Left lung (tissue), 10 donors: ENCODE measurements around the gene IL1B. TPM values are rescaled to one million over a fixed set of nuclear protein-coding genes. Genes with fewer than 3 reads are reported as not detected.

ENCODE experiments used
- ATAC-seq: fragments of 200-7000 bp; cut with Tn5 transposase; one replicate; pipeline ENCODE4 v1.9.1; 2020; ENCODE audit warnings: moderate library complexity
- DNase-seq, 4 donors: peaks; one replicate each; pipeline ENCODE4 v3.0.0-alpha.2; 2013 to 2020
- H3K27ac ChIP-seq, 2 donors: fragments of 200-600 bp; sonication (generic) in 1 of 2; one replicate each; pipeline versions ENCODE4 v1.5.0 to v1.8.0; 2020 to 2021
- H3K27me3 ChIP-seq, 2 donors: fragments of 200-600 bp; sonication (generic) in 1 of 2; one replicate each; pipeline versions ENCODE4 v1.5.0 to v1.8.0; 2020 to 2021
- H3K36me3 ChIP-seq, 2 donors: fragments of 200-600 bp; sonication (generic) in 1 of 2; one replicate each; pipeline versions ENCODE4 v1.5.0 to v1.8.0; 2020 to 2021
- H3K4me1 ChIP-seq, 2 donors: fragments of 200-600 bp; one replicate each; pipeline ENCODE4 v1.8.0; 2021
- H3K4me3 ChIP-seq, 2 donors: fragments of 200-600 bp; sonication (generic) in 1 of 2; one replicate each; pipeline versions ENCODE4 v1.5.0 to v1.8.0; 2020 to 2021; ENCODE audit warnings: mild to moderate bottlenecking in 1 of 2
- H3K9me3 ChIP-seq, 2 donors: fragments of 200-600 bp; sonication (generic) in 1 of 2; one replicate each; pipeline versions ENCODE4 v1.5.0 to v1.8.0; 2020 to 2021
- CTCF ChIP-seq, 2 donors: fragments of 200-600 bp; sonication (generic) in 1 of 2; IDR thresholded peaks; one replicate each; pipeline versions ENCODE4 v1.5.0 to v1.8.0; 2021; ENCODE audit warnings: antibody characterized with exemption in 2 of 2
- intact Hi-C, 2 donors: fragments of 100-400 bp; cut with DNase I; formaldehyde crosslinking; loops; one replicate each; pipeline versions ENCODE4 v1.11.2 to v1.14.2; 2022
- polyA plus RNA-seq, 6 donors: library from polyadenylated mRNA; unstranded; fragments of 120-200 nt; gene quantifications; one replicate each; pipeline ENCODE4 v1.2.1, GENCODE V29; 2013; ENCODE audit not compliant: insufficient read length in 6 of 6
- total RNA-seq, 2 donors: library from RNA; stranded (reverse); fragmentation: NEBNext Ultra II Directional; extraction: Animal tissue kit (Norgen Biotek cat#: 25700); gene quantifications; one replicate each; pipeline ENCODE4 v1.2.1, GENCODE V29; 2021
- donor health status: DM: no; HTN: yes; CAD: no.
- donor health status: DM: no; HTN: no; CAD: no.

The IL1B gene
- total and polyA plus RNA-seq, 8 donors: 0.58 to 38.1 (median 2.2) TPM

GRCh38 chr2:112783187-112783714 is 53.3 kb downstream of the IL1B start:
- Histone ChIP-seq H3K4me3 (peak overlapping the region in 1 of 2 donors; percentile 13), H3K9me3 (no peaks in the 10 kb centered on the region), H3K4me1 (peaks cover 0 to 16% of the 10 kb centered on the region in 2 donors), H3K27ac (no peak overlapping the region), H3K27me3 (no peaks in the 10 kb centered on the region), H3K36me3 (no peaks in the 10 kb centered on the region)
- DNase-seq: no peak
- intact Hi-C loops: no loop called here
- TF ChIP-seq CTCF (IDR thresholded peaks at IDR 0.05): no peak
- ATAC-seq: no peak

- H3K4me3 ChIP-seq: no peak overlapping the region
- H3K4me1 ChIP-seq: peaks cover 0 to 7% of the 10 kb centered on the region in 2 donors
- DNase-seq (no peak), ATAC-seq (no peak)
- H3K27ac ChIP-seq: no peak overlapping the region
- H3K9me3 ChIP-seq: no peaks in the 10 kb centered on the region
- TF ChIP-seq CTCF (IDR thresholded peaks at IDR 0.05): no peak
- intact Hi-C loops: no loop called here
- no peaks in the 10 kb centered on the region for H3K36me3 ChIP-seq
- H3K27me3 ChIP-seq: no peaks in the 10 kb centered on the region
Observed at GRCh38 chr2:112782234-112782799, 54.3 kb downstream of the IL1B start.

Other genes with a start within 250 kb of the IL1B start
- 10 to 100 TPM; 40.5 to 68.2 TPM for gene SLC20A1, start 190.8 kb downstream of the IL1B start, total RNA-seq
- 10 to 100 TPM; 33.9 to 41.4 (median 36.1) TPM for gene SLC20A1, start 190.8 kb downstream of the IL1B start, polyA plus RNA-seq
- gene NT5DC4, start 115.8 kb downstream of the IL1B start, total RNA-seq: 1 to 10 TPM in 1 of 2 donors, under 1 TPM in 1; 0.60 to 1.1 TPM
- under 1 TPM in 2 of 6 donors, not detected in 4; 0.08 to 0.15 TPM for gene NT5DC4, start 115.8 kb downstream of the IL1B start, polyA plus RNA-seq
- 1 to 10 TPM; 1.9 to 5.2 TPM for gene CKAP2L, start 72.2 kb downstream of the IL1B start, total RNA-seq
- gene CKAP2L, start 72.2 kb downstream of the IL1B start, polyA plus RNA-seq: 10 to 100 TPM; 12.2 to 29.3 (median 16.5) TPM
- gene IL1A, start 52.3 kb downstream of the IL1B start, total RNA-seq: 1 to 10 TPM in 1 of 2 donors, under 1 TPM in 1; 0.50 to 2.0 TPM
- gene IL1A, start 52.3 kb downstream of the IL1B start, polyA plus RNA-seq: under 1 TPM; 0.07 to 0.16 (median 0.09) TPM
- gene IL37, start 74.4 kb upstream of the IL1B start, total RNA-seq: 1 to 10 TPM in 1 of 2 donors, not detected in 1; 1.1 TPM
- under 1 TPM in 3 of 6 donors, not detected in 3; 0.21 to 0.35 (median 0.26) TPM for gene IL37, start 74.4 kb upstream of the IL1B start, polyA plus RNA-seq
- gene IL36G, start 141.2 kb upstream of the IL1B start, total RNA-seq: not detected
- under 1 TPM in 2 of 6 donors, not detected in 4; 0.23 to 0.28 TPM for gene IL36G, start 141.2 kb upstream of the IL1B start, polyA plus RNA-seq
- not detected for gene IL36A, start 168.7 kb upstream of the IL1B start, total RNA-seq
- gene IL36A, start 168.7 kb upstream of the IL1B start, polyA plus RNA-seq: not detected
- gene IL36B, start 216.1 kb upstream of the IL1B start, total RNA-seq: not detected
- gene IL36B, start 216.1 kb upstream of the IL1B start, polyA plus RNA-seq: not detected
- not detected for gene IL36RN, start 222.4 kb upstream of the IL1B start, total RNA-seq
- under 1 TPM in 3 of 6 donors, not detected in 3; 0.04 to 0.14 (median 0.10) TPM for gene IL36RN, start 222.4 kb upstream of the IL1B start, polyA plus RNA-seq
- gene IL1F10, start 231.2 kb upstream of the IL1B start, total RNA-seq: not detected
- gene IL1F10, start 231.2 kb upstream of the IL1B start, polyA plus RNA-seq: not detected